GM13976 (cell line): ENCODE measurements around the gene DDX51.

Source experiments
- DNase-seq: peaks from one replicate; pipeline ENCODE4 v3.0.0; 2012; ENCODE audit warnings: low spot score
- in situ Hi-C: fragments of 300-500 bp; cut with MboI; formaldehyde crosslinking; loops from one replicate; pipeline ENCODE4 v1.12.0; 2022; ENCODE audit warnings: low sequenced_read_pairs, mixed read lengths, inconsistent platforms; ENCODE audit not compliant: unreplicated experiment
- TF ChIP-seq, protein P1 (sequence below): IDR thresholded peaks from 2 replicates; pipeline ENCODE4 v1.5.1; 2012; ENCODE audit warnings: borderline replicate concordance, mild to moderate bottlenecking; ENCODE audit not compliant: insufficient read depth; ENCODE audit errors: extremely low read depth, missing control alignments, control extremely low read depth

DDX51 gene

DNA sequence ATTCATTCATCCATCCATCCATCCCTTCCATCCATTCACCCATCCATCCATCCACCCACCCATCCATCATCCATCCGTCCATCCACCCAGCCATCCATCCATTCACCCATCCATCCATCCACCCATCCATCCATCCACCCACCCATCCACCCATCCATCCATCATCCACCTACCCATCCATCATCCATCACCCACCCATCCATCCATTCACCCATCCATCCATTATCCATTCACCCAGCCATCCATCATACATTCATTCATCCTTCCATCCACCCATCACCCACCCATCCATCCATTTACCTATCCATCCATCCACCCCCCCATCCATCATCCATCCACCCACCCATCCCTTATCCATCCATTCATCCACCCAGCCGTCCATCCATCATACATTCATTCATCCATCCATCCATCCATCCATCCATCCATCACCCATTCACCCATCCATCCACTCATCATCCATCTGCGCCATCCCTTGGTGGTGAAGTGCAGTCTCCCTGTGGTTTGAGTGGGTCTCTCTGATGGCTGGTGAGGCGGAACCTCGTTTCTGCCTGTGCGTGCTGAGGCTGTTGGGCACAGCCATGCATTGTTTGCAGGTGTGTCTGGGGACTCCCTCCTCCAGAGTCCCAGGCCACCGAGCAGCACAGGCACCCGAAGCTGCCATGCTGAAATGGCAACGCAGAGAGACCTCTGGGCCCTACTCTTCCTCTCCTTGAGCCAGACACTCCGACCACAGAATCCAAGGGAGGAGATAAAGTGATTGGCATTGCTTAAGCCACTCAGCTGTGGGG lies 22.9 kb upstream of the DDX51 start:
- TF ChIP-seq, protein P1, sequence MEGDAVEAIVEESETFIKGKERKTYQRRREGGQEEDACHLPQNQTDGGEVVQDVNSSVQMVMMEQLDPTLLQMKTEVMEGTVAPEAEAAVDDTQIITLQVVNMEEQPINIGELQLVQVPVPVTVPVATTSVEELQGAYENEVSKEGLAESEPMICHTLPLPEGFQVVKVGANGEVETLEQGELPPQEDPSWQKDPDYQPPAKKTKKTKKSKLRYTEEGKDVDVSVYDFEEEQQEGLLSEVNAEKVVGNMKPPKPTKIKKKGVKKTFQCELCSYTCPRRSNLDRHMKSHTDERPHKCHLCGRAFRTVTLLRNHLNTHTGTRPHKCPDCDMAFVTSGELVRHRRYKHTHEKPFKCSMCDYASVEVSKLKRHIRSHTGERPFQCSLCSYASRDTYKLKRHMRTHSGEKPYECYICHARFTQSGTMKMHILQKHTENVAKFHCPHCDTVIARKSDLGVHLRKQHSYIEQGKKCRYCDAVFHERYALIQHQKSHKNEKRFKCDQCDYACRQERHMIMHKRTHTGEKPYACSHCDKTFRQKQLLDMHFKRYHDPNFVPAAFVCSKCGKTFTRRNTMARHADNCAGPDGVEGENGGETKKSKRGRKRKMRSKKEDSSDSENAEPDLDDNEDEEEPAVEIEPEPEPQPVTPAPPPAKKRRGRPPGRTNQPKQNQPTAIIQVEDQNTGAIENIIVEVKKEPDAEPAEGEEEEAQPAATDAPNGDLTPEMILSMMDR = no peak
- in situ Hi-C loops = no loop called here
- no peak for DNase-seq

DNA sequence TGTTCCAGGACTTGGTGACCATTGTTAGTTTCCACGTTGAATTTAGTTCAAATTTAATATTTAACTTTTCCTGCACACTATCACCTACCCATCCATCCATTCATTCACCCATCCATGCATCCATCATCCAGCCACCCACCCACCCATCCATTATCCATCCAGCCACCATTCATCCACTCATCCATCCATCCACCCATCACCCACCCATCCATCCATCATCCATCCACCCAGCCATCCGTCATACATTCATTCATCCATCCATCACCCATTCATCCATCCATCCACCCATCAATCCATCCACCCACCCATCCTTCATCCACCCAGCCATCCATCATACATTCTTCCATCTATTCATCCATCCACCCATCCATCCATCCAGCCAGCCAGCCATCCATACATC lies 22.0 kb upstream of the DDX51 start:
- TF ChIP-seq, protein P1 = no peak
- in situ Hi-C loops = no loop called here
- no peak for DNase-seq

DNA sequence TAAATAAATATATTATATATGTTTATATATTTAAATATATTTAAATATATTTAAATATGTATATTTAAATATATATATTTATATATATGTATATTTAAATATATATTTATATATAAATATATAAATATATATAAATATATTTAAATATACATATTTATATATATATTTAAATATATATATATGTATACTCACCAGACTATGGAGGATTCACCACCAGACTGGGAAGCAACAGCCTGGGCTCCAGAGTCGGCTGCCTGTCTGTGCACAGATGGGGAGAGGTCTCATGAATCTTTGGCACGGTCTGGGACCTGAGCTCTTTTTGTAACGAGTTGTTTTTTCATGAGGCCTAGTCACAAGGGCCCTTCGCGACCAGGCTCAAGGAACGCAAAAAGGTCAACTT lies 21.5 kb upstream of the DDX51 start:
- in situ Hi-C loops = no loop called here
- TF ChIP-seq, protein P1 = no peak
- DNase-seq = no peak

DNA sequence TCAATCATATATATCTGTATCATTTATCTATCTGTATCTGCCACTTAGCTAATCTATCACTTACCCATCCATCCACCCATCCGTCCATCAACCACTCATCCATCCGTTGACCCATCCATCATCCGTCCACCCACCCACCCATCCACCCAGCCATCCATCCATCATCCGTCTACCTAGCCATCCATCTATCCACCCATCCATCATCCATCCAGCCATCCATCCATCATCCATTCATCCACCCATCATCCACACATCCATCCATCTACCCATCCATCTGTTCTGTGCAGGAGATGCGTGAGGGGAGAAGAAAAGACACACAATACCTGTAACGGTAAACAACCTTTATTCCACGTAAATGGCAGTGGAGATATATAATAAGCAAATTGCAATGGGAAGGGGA lies 20.3 kb upstream of the DDX51 start:
- TF ChIP-seq, protein P1 = no peak
- in situ Hi-C loops = no loop called here
- DNase-seq = no peak

DNA sequence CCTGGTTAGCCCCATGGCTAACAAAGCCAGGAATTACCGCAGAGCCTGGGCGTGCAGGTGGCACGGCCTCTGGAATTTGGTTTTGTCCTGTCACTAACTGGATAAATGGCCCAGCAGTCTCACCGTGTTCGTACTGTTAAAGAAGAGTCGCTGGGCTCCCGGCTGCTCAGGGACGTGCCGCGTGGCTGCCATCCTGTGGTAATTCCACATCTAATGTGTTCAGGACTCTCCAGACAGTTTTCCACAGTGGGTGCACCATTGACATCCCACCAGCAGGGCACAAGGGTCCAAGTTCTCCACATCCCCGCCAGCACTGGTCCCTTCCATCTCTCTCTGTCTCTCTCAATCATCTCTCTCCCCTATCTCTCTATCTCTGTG lies 19.8 kb upstream of the DDX51 start:
- in situ Hi-C loops = no loop called here
- DNase-seq = no peak
- TF ChIP-seq, protein P1 = no peak

DNA sequence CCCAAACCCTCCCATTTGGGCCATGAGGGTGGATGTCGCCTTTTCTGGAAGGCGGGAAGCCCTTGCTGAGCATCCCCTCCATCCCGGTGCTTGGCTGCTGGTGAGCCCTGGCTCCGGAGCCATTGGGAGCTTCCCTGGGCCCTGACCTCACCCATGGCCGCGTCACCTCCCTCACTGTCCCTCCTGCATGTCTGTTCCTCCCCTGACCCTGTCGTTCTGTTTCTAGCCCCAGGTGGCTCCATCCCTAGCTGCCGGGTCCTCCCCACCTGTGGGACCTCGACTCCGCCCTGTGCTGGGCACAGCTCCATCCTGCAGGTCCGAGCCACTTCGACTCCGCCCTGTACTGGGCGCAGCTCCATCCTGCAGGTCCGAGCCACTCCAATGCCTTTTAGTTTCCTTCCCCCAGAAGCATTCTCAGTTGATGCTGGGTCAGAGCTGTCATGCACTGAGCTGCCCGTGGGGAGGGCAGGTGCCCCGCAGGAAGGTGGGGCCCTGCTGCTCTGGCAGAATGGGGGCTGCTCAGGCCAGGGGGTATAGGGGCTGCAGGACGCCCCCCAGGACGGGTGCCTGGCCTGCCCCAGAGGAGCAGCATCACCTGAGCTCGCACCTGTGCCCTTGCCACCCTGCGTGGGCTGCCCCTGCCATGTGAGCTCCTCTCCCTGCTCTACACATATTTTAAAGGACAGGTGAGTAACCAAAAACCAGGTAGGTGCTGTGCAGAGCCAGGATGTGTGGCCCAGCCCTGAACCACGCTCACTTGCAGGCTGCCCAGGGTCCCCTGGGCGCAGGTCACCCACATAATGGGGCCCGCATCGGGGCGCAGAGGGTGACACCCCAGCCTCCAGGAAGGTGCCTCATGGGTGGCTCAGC lies 19.2 kb upstream of the DDX51 start:
- no peak for DNase-seq
- in situ Hi-C loops = no loop called here
- TF ChIP-seq, protein P1 = no peak
